GM19025 (cell line): Measurements from ENCODE around the gene TSPAN10.
"Not testable (repeated sequence)": the region's sequence is repeated elsewhere in the genome, so short reads cannot be mapped to it uniquely, and the experiment has no call there.

Experiments used
- ATAC-seq: cut with Tn5 transposase; IDR thresholded peaks from one replicate; pipeline ENCODE4 v1.9.1; 2021; ENCODE audit warnings: mild to moderate bottlenecking, low read depth, moderate library complexity; ENCODE audit not compliant: unreplicated experiment

TSPAN10 gene

GRCh38 chr17:81636505-81637288 lies at the start of gene TSPAN10, which contains the start of gene NPLOC4:
TSS of gene TSPAN10 (plus strand) at chr17:81637196. CDS start at chr17:81642413, 5,217 bp downstream.
TSS of gene NPLOC4 (minus strand) at chr17:81637112. CDS start at chr17:81636930, 182 bp downstream.
- peak; percentile 85 for ATAC-seq

DNA sequence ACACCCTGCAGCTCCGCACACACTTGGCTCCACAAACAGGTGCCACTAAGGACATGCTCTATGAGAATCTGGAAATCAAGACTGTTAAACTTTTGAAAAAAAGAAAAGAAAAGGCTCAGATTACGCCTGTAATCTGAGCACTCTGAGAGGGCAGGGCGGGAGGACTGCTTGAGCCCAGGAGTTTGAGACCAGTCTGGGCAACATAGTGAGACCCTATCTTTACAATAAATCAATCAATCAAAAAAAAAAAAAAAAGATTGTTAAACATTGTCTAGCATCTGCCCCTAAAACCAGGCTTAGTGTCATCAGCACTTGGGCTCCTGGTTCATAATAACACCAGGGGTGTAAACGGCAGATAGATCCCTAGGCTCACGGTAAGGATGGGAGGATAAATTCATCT lies 47.4 kb upstream of the TSPAN10 start:
- no peak for ATAC-seq

GRCh38 chr17:81590121-81590520 lies 46.9 kb upstream of the TSPAN10 start:
- no peak for ATAC-seq

- ATAC-seq: no peak
Observed at GRCh38 chr17:81591971-81592370, 45.0 kb upstream of the TSPAN10 start.

DNA sequence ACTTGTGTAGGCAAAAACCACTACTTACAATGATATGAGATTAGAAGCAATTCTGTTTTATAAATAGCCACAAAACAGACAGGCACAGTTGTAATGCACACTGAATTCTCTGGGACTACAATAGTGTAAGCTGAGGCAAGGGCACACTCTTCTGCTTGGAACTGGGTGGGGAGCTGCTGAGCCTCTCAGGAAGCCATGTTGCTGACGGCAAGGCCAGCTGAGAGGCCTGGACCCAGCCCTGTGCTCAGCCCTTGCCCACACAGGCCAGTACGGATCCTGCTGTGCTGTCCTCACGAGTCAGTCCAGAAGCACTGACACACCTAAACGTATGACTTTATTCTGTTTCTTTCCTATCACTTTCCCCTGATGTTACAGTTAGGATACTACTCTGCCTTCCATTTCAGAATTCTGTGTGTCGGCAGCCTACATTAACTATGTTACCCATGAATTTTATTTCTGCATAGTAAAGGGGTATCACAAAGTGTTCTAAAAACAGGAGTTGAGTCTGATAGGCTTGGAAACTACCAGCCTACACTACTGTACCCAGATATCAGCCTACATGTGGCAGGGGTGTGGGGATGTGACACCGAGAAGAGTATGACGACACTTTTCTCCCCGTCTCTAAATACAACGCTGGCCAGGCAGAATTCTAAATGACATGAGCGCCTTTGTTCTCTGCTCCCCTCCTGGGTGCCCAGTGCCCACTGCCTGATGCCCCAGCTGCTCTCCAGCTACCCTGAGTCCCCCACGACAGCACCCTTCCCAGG lies 43.7 kb upstream of the TSPAN10 start:
- ATAC-seq: no peak

GRCh38 chr17:81599719-81600486 lies 37.1 kb upstream of the TSPAN10 start:
- ATAC-seq: no peak

DNA sequence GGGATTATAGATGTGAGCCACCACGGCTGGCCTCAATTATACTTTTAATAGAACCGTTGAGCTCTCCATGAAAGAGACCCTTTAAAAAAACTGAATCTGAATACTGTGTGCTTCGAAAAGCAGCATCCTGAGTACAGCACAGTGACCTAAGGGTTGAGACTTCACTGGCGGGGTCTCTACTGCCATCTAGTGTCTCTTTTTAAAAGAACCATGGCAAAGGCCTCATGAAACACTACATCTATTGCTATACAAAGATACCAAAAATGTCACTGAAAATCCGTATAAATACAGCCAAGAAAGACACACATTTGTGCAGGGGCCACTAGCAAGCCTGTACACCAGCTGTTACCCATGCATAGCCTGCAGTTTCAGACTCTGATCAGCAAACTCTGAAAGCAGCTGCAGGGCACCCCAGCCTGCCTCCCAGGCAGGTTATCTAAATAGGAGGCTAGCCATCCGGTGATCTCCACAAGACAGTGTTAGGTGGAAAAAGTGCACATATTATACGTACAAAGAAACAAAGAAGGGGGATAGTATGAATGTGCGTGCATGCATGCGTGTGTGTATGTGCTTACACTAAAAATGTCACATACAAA lies 35.4 kb upstream of the TSPAN10 start:
- no peak for ATAC-seq

DNA sequence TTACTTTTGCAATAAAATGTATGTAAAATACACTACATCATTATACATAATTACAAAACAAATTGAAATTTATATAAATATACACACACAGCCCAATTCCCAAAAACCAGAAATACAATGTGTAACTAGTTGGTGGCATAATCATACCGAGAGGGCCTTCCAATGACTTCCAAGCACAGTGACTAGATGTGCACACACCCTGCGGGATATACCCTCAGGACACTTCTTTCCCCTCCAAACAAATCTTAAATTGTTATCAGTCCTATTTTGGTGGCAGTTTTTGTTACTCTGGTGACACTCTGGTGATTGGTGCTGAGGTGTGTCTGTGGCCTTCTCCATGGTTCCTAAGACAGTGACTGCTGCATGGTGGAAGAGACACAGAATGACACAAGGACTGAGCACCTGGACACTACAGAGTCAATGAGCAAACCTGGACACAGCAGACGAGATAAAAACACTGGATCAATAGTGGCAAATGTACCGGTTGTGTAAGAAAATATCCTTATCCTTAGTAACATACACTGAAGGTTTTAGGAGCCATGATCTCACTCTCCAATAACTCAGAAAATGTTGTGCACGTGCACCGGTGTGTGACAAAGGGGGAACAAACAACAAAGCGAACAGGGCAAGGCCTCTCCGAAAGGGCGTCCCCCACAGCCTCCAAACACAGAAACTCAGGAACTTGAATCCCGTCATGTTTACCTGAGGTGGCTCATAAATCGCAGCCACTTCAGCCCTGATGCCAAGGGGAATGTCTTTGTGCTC lies 33.0 kb upstream of the TSPAN10 start:
- no peak for ATAC-seq

- ATAC-seq: no peak
Observed at GRCh38 chr17:81607431-81607830, 29.6 kb upstream of the TSPAN10 start.

GRCh38 chr17:81608082-81608481 lies 28.9 kb upstream of the TSPAN10 start:
- no peak for ATAC-seq

GRCh38 chr17:81608605-81609004 lies 28.4 kb upstream of the TSPAN10 start:
- ATAC-seq: no peak

- no peak for ATAC-seq
Observed at GRCh38 chr17:81609541-81610311, 27.3 kb upstream of the TSPAN10 start.

- ATAC-seq: no peak
Observed at GRCh38 chr17:81612172-81612970, 24.6 kb upstream of the TSPAN10 start.

DNA sequence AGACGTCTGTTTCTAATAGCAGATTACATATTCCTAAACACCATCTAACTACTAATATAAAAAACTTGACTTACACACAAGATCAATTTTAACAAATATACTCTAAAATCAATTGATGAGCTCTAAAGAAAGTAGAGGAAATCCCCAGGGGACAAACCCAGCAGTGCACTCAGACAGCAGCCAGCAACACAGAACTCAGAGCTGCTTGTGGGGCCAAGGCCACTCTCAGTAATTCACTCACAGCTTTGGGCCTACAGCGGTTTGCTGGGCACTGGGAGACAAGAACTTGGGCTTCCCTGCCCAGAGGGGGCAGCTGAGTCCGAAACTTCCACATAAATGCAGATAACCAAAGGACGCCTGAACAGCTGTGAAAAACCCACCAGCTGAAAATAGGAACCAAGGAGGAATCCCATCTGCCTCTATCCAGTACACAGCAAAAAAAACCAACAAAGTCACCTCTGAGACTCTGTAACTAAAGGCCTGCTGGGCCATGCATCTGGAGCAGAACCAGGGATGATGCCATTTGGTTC lies 21.5 kb upstream of the TSPAN10 start:
- ATAC-seq: no peak

DNA sequence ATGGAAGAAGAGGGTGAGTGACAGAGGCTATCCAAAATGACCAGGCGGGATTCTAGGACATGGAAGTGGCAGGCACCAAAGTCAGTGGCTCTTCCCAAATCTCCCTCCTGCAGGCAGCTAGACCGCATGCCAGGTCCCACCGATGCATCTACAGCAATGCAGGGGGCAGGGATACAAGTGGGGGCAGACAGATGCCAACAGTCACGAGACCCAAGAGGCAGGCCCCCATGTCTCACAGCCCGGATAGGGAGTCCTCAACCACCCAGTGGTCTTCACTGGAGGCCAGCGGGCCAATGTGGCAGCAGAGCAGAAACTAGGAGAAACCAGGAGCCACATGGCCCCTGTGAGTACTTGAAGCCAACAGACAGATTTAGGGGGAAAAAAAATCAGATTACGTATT lies 20.1 kb upstream of the TSPAN10 start:
- no peak for ATAC-seq

- not testable (repeated sequence) for ATAC-seq
Observed at GRCh38 chr17:81618307-81618706, 18.7 kb upstream of the TSPAN10 start.

GRCh38 chr17:81621494-81622130 lies 15.4 kb upstream of the TSPAN10 start:
- ATAC-seq: no peak

GRCh38 chr17:81630274-81630673 lies 6.7 kb upstream of the TSPAN10 start:
- no peak for ATAC-seq
